ENCODE results near the gene SPOP. TPM values are rescaled to one million over a fixed set of nuclear protein-coding genes. Genes with fewer than 3 reads are reported as not detected.
"Not testable (repeated sequence)": the region's sequence is repeated elsewhere in the genome, so short reads cannot be mapped to it uniquely, and the experiment has no call there.

Gene SPOP
- total RNA-seq, result 10 to 100 TPM; 39.4 to 61.7 (median 45.4) TPM

DNA sequence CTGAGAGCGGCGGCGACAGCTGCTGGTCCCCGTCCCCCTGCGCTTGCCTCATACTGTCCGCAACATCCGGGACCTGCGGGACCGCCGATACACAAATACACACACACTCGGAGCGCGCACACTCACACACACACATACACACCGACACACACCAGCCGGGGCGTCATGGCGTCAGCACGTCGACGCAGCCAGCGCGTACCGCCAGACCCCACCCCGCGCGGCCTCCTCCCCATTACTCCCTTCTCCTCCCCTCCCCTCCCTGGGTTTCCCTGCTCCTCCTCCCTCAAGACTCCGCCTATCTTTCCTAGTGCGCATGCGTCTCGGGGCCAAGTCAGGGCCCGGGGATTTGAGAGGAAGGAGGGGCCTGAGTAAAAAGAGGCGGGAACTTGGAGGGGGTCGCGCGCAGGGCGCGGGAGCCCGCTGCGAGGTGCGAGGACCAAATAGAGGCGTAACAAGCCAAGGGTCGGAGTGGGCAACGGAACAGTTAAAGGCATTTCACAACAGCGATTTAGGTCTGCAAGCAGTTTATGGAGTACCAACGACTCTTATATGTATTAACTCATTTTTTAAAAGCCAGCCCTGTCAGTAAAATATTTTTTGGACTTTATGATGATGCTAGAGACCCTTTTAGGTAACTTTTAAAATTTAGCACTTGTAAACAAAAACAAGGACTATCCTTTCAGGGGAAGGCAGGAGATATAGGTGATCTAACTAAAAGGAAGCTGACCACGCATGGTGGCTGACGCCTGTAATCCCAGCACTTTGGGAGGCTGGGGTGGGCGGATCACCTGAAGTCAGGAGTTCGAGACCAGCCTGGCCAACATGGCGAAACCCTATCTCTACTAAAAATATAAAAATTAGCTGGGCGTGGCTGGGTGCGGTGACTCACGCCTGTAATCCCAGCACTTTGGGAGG, at the start of gene SPOP:
Gene SPOP, minus strand, starts transcription at position 165 of the 915 bp plus-strand sequence. CDS start 55,287 bp downstream, outside the sequence.
- Histone ChIP-seq H3K27ac (peak within 1 kb of the TSS; percentile 95 to 96), H3K4me3 (peak within 1 kb of the TSS; percentile 49 to 62 (median 54)), H3K4me1 (replicated peaks in 1 of 2) (peaks cover 7 to 17% of the 10 kb centered on the region in 2 donors)
- 0 to 100% (median 25%) methylated on average over 1 to 19 of the region's 53 CpGs; no CpG with 5 or more reads in 3 of the 10 experiments for whole genome bisulfite sequencing, 10 experiments
- in situ Hi-C loops (cut with MboI; ENCODE audit: low pct_unique_long_range_greater_than_20kb in 2 of 9, low sequenced_read_pairs in 9 of 9, unreplicated experiment in 9 of 9), result loop anchor here in 6 of 9 experiments (25.0 kb wide), 2 partner anchors 241 to 266 kb away; partner anchors contain the start of gene PHB1 (in 4 of the 6)
- peak; percentile 87 to 93 (median 92) for ATAC-seq (replicated peaks in 6 of 8)

GRCh38 chr17:49727380-49727779, 49.5 kb upstream of the SPOP start:
- Histone ChIP-seq H3K4me1 (replicated peaks in 1 of 2) (no peaks in the 10 kb centered on the region), H3K4me3 (no peak overlapping the region), H3K27ac (no peak overlapping the region)
- 80 to 100% (median 98%) methylated on average over 2 to 4 of the region's 4 CpGs; no CpG with 5 or more reads in 5 of the 10 experiments for WGBS, 10 experiments
- in situ Hi-C loops (cut with MboI; ENCODE audit: low pct_unique_long_range_greater_than_20kb in 2 of 9, low sequenced_read_pairs in 9 of 9, unreplicated experiment in 9 of 9), result no loop called here
- ATAC-seq (replicated peaks in 6 of 8), result no peak

GRCh38 chr17:49725452-49726130, 47.7 kb upstream of the SPOP start:
- WGBS, 10 experiments, result 48 to 100% (median 83%) methylated on average over 2 to 7 of the region's 7 CpGs
- H3K4me1 ChIP-seq (replicated peaks in 1 of 2), result no peaks in the 10 kb centered on the region
- H3K27ac ChIP-seq, result no peak overlapping the region
- ATAC-seq (replicated peaks in 6 of 8), result no peak
- no peak overlapping the region for H3K4me3 ChIP-seq
- in situ Hi-C loops (cut with MboI; ENCODE audit: low pct_unique_long_range_greater_than_20kb in 2 of 9, low sequenced_read_pairs in 9 of 9, unreplicated experiment in 9 of 9), result no loop called here

DNA sequence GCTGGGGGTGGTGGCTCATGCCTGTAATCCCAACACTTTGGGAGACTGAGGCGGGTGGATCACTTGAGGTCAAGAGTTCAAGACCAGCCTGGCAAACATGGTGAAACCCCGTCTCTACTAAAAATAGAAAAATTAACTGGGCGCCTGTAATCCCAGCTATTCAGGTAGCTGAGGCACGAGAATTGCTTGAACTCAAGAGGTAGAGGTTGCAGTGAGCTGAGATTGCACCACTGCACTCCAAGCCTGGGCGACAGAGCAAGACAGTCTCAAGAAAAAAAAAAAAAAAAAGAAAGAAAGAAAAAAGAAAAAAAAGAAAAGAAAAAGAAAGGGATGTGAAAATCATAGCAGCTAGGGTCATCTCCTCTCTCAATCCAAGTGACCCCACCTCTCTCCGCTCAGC, 46.7 kb upstream of the SPOP start:
- H3K4me1 ChIP-seq (replicated peaks in 1 of 2); ATAC-seq (replicated peaks in 6 of 8); H3K27ac ChIP-seq; in situ Hi-C loops (cut with MboI; ENCODE audit: low pct_unique_long_range_greater_than_20kb in 2 of 9, low sequenced_read_pairs in 9 of 9, unreplicated experiment in 9 of 9); H3K4me3 ChIP-seq: not testable (repeated sequence)
- 60 to 100% (median 89%) methylated on average over 3 to 6 of the region's 6 CpGs; no CpG with 5 or more reads in 1 of the 10 experiments for WGBS, 10 experiments

DNA sequence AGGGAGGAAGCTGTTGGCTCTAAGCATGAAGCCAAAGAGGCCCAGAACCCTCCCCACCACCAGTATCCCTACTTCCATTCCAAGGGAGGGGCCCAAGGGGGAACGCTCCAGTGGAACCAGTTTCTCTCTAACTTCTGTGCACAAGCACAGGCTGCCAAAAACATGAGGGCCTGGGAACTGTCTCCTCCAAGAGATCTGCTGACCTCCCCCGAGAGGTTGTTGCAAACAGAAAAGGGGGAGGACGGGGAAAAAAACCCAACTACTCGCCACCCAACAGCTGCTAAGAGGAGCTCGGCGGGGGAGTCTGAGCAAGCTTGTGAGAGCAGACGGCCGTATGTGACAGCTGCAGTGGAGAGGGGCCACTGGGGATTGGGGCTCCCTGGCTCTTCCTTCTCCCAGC, 45.5 kb upstream of the SPOP start:
- no peak for ATAC-seq (replicated peaks in 6 of 8)
- Histone ChIP-seq H3K4me1 (replicated peaks in 1 of 2) (peaks cover 0 to 2% of the 10 kb centered on the region in 2 donors), H3K4me3 (no peak overlapping the region), H3K27ac (no peak overlapping the region)
- WGBS, 10 experiments, result 30 to 100% (median 87%) methylated on average over 1 to 7 of the region's 8 CpGs; no CpG with 5 or more reads in 6 of the 10 experiments
- in situ Hi-C loops (cut with MboI; ENCODE audit: low pct_unique_long_range_greater_than_20kb in 2 of 9, low sequenced_read_pairs in 9 of 9, unreplicated experiment in 9 of 9), result no loop called here

DNA sequence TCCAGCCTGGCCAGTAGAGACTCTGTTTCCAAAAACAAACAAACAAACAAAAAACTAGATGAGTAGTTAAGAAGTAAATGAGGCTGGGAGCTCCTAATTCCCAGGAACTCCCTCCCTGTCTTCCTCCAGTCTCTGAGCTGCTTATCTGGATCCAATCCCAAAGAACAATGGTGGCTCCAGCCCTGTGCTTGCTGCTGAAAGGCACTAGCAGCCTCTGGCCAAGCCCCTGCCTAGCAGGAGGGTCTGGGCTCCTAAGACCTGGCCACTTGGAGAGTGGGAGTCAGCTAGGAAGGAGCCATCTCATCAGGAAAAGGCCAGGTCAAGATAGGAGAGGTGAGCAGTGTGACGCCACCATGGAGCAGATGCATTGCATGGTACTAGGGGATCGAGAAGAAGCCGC, 44.2 kb upstream of the SPOP start:
- in situ Hi-C loops (cut with MboI; ENCODE audit: low pct_unique_long_range_greater_than_20kb in 2 of 9, low sequenced_read_pairs in 9 of 9, unreplicated experiment in 9 of 9), result no loop called here
- Histone ChIP-seq H3K4me3 (no peak overlapping the region), H3K4me1 (replicated peaks in 1 of 2) (peaks cover 0 to 2% of the 10 kb centered on the region in 2 donors), H3K27ac (no peak overlapping the region)
- no peak for ATAC-seq (replicated peaks in 6 of 8)
- 60 to 100% (median 96%) methylated on average over 1 to 3 of the region's 3 CpGs; no CpG with 5 or more reads in 5 of the 10 experiments for WGBS, 10 experiments

DNA sequence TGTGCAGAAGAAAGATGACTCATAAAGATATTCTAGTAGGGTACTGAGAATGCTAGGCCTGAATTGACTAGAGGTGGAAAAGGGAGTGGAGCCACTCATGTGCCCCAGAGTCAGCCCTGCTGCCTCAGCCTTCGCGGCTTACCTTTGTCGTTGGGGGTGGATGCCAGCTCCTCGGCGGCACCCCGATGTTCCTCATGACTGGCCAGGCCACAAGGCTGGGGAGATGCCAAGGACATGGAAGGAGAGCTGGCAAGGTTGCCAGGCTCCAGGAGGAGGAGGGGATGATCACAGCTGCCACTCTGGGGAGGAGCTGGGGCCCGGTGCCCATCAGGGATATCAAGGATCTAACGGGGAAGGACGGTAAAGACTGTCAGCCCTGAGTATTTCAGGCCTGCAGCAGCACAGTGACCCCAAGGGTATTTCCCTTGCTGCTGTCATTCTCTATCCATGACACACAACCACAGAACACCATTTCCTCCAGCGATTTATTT, 39.5 kb upstream of the SPOP start:
- 87 to 100% (median 99%) methylated on average over 3 to 10 of the region's 10 CpGs; no CpG with 5 or more reads in 5 of the 10 experiments for WGBS, 10 experiments
- ATAC-seq (replicated peaks in 6 of 8), result no peak
- in situ Hi-C loops (cut with MboI; ENCODE audit: low pct_unique_long_range_greater_than_20kb in 2 of 9, low sequenced_read_pairs in 9 of 9, unreplicated experiment in 9 of 9), result no loop called here

GRCh38 chr17:49716668-49717364, 38.9 kb upstream of the SPOP start:
- WGBS, 10 experiments, result 60 to 100% (median 91%) methylated on average over 1 of the region's 1 CpG; no CpG with 5 or more reads in 1 of the 10 experiments
- Histone ChIP-seq H3K4me1 (replicated peaks in 1 of 2) (peaks cover 0 to 2% of the 10 kb centered on the region in 2 donors), H3K4me3 (no peak overlapping the region), H3K27ac (no peak overlapping the region)
- in situ Hi-C loops (cut with MboI; ENCODE audit: low pct_unique_long_range_greater_than_20kb in 2 of 9, low sequenced_read_pairs in 9 of 9, unreplicated experiment in 9 of 9), result no loop called here
- peak in 1 of 8 experiments; percentile 62 for ATAC-seq (replicated peaks in 6 of 8)

More for the DNA sequence above, 39.5 kb upstream of the SPOP start:
- Histone ChIP-seq H3K4me1 (replicated peaks in 1 of 2) (peaks cover 0 to 2% of the 10 kb centered on the region in 2 donors), H3K4me3 (no peak overlapping the region), H3K27ac (no peak overlapping the region)

DNA sequence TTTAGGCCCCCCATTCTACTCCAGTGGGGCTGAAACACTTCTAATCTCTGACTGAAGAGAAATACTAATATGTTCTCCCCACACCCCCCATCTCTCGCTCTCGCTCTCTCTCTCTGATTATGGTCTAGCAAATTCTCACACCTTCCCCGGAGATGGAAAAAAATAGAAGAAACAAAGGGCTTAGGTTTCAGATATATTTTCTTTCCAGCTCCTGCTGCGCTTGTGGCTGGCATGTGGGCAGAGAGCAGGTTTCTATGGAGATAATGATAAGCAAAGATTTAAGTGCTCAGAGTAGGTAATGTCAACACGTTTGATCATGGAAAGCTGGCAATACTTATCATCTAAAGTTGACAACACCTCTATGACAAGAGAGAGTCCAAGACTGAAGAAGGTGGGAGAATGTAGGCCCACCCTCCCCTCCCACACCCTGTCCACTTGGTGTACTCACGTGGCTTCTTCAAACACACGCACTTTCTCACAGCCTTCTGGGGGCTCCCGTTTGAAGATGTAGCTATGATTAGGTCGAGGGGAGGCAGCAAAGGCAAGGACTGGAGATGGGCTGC, 37.9 kb upstream of the SPOP start:
- Histone ChIP-seq H3K4me3 (no peak overlapping the region), H3K27ac (no peak overlapping the region), H3K4me1 (replicated peaks in 1 of 2) (peaks cover 0 to 2% of the 10 kb centered on the region in 2 donors)
- WGBS, 10 experiments, result 45 to 100% (median 84%) methylated on average over 2 to 8 of the region's 9 CpGs; no CpG with 5 or more reads in 2 of the 10 experiments
- ATAC-seq (replicated peaks in 6 of 8), result peak in 1 of 8 experiments; percentile 56
- in situ Hi-C loops (cut with MboI; ENCODE audit: low pct_unique_long_range_greater_than_20kb in 2 of 9, low sequenced_read_pairs in 9 of 9, unreplicated experiment in 9 of 9), result no loop called here

DNA sequence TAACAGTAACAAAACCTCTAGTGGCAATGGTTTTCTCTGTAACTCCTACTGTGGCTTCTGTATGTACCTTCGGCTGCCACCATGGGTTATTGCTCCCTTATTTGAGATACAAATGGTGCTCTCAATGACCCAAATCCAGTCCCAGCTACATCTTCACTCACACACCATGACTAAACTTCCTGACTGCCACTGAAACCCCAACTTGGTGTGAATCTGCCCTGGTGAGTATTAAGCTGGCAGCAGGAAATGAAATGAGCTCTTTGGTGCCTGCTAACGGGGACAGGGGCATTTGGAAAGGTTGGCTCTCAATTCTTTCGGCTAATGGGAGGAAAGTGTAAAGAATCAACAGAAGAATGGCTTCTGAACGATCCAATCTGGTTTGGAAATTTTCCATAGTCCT, 37.3 kb upstream of the SPOP start:
- Histone ChIP-seq H3K4me1 (replicated peaks in 1 of 2) (peaks cover 0 to 2% of the 10 kb centered on the region in 2 donors), H3K27ac (no peak overlapping the region), H3K4me3 (no peak overlapping the region)
- ATAC-seq (replicated peaks in 6 of 8), result no peak
- WGBS, 10 experiments, result 7 to 100% (median 91%) methylated on average over 1 to 3 of the region's 4 CpGs; no CpG with 5 or more reads in 4 of the 10 experiments
- in situ Hi-C loops (cut with MboI; ENCODE audit: low pct_unique_long_range_greater_than_20kb in 2 of 9, low sequenced_read_pairs in 9 of 9, unreplicated experiment in 9 of 9), result no loop called here

DNA sequence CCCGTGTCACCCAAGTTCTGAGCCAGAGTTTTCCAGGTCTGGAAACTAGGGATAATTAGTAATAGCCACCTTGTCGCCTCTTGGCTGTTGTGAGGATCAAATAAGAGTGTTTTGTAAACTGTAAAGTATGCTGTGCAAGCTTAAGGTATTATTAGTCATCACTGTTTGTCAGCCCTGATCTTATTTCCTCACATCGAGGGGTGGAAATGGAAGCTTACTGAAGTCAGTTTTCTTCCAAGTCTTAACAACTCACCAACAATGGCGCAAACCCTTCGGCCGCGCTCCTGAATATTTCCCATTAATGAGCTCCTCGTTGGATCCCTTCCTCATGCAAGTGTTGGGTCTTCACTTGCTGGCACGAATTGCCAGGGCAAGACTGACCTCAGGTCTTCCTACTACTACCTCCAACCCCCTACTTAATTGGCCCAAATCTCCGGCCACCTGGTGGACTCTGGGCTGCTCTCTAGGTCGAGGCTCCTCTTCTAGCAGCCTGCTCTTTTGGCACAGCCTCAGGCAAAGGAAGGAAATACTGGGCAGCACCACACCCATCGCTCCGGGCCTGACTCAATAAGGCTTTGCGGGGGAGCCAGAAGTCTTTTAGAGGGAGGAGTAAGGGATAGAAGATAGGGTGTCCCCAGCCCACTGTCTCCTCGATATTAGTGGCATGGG, 30.8 kb upstream of the SPOP start:
- 20 to 90% (median 43%) methylated on average over 1 to 10 of the region's 15 CpGs; no CpG with 5 or more reads in 1 of the 10 experiments for WGBS, 10 experiments
- peaks cover 7% of the 10 kb centered on the region in 2 donors for H3K4me1 ChIP-seq (replicated peaks in 1 of 2)
- in situ Hi-C loops (cut with MboI; ENCODE audit: low pct_unique_long_range_greater_than_20kb in 2 of 9, low sequenced_read_pairs in 9 of 9, unreplicated experiment in 9 of 9), result no loop called here
- H3K27ac ChIP-seq, result no peak overlapping the region
- peak overlapping the region; percentile 72 to 98 (median 91) for H3K4me3 ChIP-seq
- peak in 2 of 8 experiments; percentile 3 to 5 for ATAC-seq (replicated peaks in 6 of 8)
